Stimulated activated CD8-positive, alpha-beta memory T cell treated with anti-CD3 and anti-CD28 coated beads, Interleukin-7, amount 100 ng/mL, for 24 hours (primary cell): ENCODE data around the gene MAML2.

ENCODE experiments used
- DNase-seq: peaks from one replicate; pipeline ENCODE4 v3.0.0-alpha.2; 2020; ENCODE audit warnings: low read depth

Gene MAML2

GRCh38 chr11:96241331-96241841, 101.6 kb downstream of the MAML2 start:
- no peak for DNase-seq

GRCh38 chr11:96238563-96239135, 104.3 kb downstream of the MAML2 start:
- DNase-seq, result no peak

GRCh38 chr11:96237766-96238266, 105.2 kb downstream of the MAML2 start:
- no peak for DNase-seq

- DNase-seq, result no peak
Measured at GRCh38 chr11:96235751-96236150, 107.2 kb downstream of the MAML2 start.

GRCh38 chr11:96234866-96235441, 108.0 kb downstream of the MAML2 start:
- no peak for DNase-seq

GRCh38 chr11:96232132-96232531, 110.9 kb downstream of the MAML2 start:
- DNase-seq, result no peak

- no peak for DNase-seq
Measured at GRCh38 chr11:96230686-96231085, 112.3 kb downstream of the MAML2 start.

- no peak for DNase-seq
Measured at GRCh38 chr11:96229354-96229977, 113.5 kb downstream of the MAML2 start.

GRCh38 chr11:96228910-96229309, 114.1 kb downstream of the MAML2 start:
- DNase-seq, result no peak

GRCh38 chr11:96228473-96228891, 114.5 kb downstream of the MAML2 start:
- no peak for DNase-seq

GRCh38 chr11:96227244-96227643, 115.8 kb downstream of the MAML2 start:
- no peak for DNase-seq

- no peak for DNase-seq
Measured at GRCh38 chr11:96223083-96223482, 119.9 kb downstream of the MAML2 start.

GRCh38 chr11:96222102-96222501, 120.9 kb downstream of the MAML2 start:
- DNase-seq, result no peak

GRCh38 chr11:96221244-96222070, 121.5 kb downstream of the MAML2 start:
- DNase-seq, result no peak

GRCh38 chr11:96219981-96220623, 122.9 kb downstream of the MAML2 start:
- DNase-seq, result no peak

GRCh38 chr11:96218901-96219300, 124.1 kb downstream of the MAML2 start:
- no peak for DNase-seq

- no peak for DNase-seq
Measured at GRCh38 chr11:96218006-96218405, 125.0 kb downstream of the MAML2 start.

GRCh38 chr11:96217206-96217605, 125.8 kb downstream of the MAML2 start:
- DNase-seq, result no peak

GRCh38 chr11:96215826-96216225, 127.2 kb downstream of the MAML2 start:
- DNase-seq, result no peak

GRCh38 chr11:96215110-96215782, 127.7 kb downstream of the MAML2 start:
- no peak for DNase-seq

- DNase-seq, result no peak
Measured at GRCh38 chr11:96214777-96215109, 128.3 kb downstream of the MAML2 start.

GRCh38 chr11:96213500-96213899, 129.5 kb downstream of the MAML2 start:
- no peak for DNase-seq
